HG03442 (cell line): ENCODE measurements around the gene PLEKHH1.

Experiments used
- ATAC-seq: cut with Tn5 transposase; IDR thresholded peaks from one replicate; pipeline ENCODE4 v1.9.1; 2021; ENCODE audit warnings: mild to moderate bottlenecking, moderate library complexity; ENCODE audit not compliant: unreplicated experiment

PLEKHH1 gene

DNA sequence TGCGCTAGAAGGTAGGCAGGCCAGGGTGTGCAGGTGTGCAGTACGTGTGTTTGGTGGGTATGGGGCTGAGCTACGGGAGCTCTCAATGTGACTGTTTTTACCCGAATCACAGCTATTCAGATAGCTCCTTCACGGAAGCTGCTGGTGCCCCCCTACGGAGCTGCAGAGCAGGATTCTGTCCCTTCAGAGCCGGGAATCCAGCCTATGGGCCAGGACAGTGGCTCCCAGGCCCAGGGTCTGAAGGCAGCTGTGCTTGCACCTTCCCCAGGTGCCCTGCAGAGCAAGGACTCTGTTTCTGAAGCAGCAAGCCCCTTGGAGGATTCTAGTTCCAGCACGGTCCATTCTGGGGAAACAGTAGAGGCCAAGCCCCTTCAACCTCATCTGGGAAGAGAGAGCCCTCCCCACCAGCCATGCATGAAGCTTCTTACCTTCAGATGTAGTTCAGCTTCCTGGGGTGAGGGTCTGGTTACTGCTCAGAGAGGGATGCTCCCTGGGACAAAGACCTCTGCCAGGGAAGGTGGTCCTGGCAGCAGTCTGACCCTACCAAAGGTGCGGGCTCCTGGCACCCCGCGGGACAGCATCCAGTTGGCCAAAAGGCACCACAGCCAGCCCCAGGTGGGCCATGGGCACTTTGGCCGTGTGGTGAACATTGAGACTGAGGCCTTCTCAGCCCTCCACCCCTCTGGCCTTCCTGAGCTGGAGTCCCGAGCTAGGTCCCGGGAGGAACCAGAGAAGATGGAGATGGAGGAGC, 29.1 kb downstream of the PLEKHH1 start:
- no peak for ATAC-seq

- no peak for ATAC-seq
These were observed 29.7 kb downstream of the PLEKHH1 start for GRCh38 chr14:67562776-67563150.

- no peak for ATAC-seq
These were observed 31.1 kb downstream of the PLEKHH1 start for GRCh38 chr14:67564236-67564635.

DNA sequence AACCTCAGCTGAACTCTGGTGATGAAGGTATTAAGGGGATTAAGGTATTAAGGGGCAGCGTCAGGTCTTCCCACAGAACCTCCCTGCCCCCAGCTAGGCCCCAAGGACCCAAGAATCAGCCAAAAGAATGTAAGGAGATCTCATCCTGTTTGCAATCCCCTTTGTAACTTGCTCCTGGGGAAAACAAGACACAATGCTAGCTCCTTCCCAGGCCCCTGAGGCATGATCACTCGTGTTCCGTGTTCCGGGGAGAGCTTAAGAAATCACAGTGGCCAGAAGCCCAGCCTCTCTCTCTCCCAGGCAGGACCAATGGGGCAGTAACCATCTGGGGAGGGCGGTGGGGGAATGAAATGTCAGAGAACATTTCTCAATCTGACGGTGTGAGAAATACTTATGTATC, 33.8 kb downstream of the PLEKHH1 start:
- ATAC-seq, result no peak

DNA sequence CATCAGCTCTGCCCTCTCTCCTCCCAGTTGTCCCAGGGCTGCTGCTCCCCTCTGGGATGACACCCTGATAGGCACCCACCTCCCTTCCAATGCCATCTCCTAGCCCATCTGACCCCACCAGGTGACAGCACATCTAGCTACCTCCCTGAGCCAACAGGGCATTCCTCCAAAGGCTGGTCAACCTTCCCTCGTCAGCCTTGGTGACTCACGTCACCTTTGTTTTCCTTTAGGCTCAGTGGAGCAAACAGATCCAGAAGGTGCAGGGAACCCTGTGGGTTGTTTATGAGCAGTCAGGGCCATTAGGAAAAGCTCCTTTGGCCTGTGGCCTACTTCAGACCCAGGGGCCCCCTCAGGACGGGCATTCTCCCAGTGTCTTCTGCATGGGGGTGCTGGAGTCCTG, 34.6 kb downstream of the PLEKHH1 start:
- ATAC-seq, result no peak

DNA sequence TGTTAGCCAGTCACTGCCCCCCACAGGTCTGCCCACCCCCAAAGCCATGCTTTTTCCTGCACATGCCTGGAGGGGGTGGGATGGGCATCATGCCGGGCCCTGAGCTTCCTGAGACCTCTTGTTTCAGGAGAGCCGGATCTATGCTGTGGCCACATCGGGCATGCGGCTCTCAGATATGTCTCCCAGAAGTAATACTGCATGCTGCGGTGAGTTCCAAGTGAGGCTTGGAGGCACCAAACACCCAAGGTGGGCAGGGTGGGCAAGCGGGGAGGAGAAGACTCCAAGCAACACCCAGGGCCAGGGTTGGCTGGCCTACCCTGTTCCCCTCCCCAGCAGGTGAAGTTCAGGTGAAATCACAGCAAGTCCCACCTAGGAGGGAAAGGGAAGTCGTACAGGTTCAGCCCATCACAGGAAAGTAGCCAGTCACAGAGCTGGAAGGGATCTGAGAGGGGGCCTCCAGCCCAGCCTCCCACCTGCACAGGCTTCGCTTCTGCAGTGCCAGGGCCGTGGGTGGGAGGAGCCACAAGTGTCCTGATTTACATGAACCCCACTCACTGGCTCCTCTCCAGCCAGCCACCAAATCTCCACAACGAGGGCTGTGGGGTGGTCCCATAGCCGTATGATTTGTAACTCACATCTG, 36.0 kb downstream of the PLEKHH1 start:
- no peak for ATAC-seq

GRCh38 chr14:67569651-67570290, 36.7 kb downstream of the PLEKHH1 start:
- no peak for ATAC-seq

DNA sequence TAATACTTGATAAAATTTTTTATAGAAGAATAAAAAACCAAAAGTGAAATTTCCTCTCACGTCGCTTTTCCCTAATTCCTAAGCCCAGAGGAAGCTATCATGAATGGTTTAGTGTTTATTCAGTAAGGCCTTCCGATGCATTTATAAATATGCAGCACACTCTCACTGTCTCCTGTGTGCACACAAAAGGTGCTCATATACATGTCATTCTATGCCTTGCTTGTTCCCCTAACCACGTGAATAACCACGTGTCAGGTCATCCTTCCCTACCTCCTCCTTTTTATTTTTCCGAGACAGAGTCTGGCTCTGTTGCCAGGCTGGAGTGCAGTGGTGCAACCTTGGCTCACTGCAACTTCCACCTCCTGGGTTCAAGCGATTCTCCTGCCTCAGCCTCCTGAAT, 37.4 kb downstream of the PLEKHH1 start:
- no peak for ATAC-seq

DNA sequence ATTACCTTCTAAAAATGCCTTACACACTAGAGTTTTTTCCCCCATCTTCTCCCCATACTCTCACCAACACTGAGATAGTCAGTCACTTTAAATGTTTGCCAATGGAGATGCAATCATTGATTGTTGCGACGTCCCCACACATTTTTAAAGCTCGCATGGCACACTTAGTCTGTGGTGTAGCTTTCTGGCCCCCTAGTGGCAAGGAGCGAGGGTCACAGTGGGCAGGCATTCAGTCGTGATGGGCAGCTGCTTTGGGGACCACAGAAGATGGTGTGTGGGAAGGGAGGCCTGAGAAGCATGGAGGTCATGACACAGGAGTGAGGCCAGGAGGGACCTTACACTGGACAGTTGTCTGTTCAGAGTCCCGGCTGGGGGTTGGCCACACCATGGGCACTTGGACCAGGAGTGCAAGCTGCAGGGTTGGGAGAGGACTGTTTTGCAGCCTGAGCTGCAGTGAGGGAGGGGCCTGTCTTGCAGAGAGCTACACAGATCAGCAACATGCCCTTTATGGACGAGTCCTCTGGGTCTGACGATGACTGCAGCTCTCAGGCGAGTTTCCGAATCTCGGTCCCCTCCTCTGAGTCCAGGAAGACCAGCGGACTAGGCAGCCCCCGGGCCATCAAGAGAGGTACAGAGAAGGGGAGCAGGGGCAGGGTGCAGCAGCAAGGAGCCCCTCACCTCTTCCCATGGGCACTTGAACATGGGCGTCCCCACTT, 38.3 kb downstream of the PLEKHH1 start:
- no peak for ATAC-seq

DNA sequence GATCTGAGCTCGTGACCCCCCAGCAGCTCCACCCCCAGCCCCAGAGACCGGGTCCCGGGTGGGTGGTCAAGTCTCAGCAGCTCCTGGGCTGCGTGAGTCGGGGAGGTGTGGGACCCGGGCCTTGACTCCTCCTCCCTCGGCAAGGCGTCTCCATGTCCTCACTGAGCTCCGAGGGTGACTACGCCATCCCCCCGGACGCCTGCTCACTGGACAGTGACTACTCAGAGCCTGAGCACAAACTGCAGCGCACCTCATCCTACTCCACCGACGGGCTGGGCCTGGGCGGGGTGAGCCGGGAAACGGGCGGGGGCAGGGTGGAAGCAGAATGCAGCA, 38.9 kb downstream of the PLEKHH1 start:
- no peak for ATAC-seq

DNA sequence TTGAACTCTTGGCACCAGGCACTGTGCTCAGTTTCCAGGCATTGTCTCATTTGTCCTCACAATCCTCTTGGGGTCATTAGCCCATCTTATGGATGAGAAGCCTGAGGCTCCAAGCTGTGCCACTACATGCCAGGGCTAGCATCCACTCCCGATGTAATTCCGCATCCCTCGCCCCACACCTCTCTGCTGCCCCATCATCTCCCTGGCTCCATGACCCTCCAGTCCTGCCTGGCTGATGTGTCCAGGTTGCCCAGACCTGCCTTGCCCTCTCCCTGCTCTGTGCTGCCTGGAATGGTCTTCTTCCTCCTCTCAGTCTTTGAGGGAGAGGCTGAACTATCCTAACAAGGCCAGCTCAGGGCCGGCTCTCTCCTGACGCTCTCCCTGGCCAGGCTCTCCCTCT, 39.5 kb downstream of the PLEKHH1 start:
- ATAC-seq, result no peak

DNA sequence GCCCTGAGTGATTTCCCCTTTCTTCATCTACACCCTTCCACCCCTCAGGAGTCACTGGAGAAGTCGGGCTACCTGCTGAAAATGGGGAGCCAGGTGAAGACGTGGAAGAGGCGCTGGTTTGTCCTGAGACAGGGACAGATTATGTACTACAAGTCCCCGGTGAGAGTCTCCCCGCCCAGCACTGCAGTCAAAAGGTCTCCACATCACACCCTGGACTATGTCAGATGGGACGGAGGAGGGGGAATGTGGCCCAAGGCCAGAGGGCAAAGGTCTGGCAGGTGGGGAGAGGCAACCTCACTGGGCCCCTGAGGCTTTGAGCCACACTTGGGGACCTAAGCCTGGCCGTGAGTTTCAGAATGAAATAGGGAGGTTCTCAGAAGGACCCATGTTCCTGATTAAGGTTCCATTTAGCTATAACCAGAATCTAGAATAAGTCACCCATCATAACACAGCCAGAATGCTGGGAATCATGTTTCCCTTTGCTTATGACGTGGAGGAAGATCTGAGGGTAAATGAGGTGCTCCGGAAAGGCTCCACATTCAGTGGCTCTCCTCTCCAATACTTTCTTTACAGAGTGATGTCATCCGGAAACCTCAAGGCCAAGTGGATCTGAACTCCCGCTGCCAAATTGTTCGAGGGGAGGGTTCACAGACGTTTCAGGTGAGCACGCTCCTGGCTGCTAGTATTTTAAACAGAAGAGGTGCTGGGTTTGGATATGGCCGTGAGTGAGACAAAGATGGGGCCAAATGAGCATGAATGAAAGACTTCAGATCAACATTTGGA, 40.3 kb downstream of the PLEKHH1 start:
- no peak for ATAC-seq

- ATAC-seq, result no peak
These were observed 41.1 kb downstream of the PLEKHH1 start for GRCh38 chr14:67574156-67574555.

DNA sequence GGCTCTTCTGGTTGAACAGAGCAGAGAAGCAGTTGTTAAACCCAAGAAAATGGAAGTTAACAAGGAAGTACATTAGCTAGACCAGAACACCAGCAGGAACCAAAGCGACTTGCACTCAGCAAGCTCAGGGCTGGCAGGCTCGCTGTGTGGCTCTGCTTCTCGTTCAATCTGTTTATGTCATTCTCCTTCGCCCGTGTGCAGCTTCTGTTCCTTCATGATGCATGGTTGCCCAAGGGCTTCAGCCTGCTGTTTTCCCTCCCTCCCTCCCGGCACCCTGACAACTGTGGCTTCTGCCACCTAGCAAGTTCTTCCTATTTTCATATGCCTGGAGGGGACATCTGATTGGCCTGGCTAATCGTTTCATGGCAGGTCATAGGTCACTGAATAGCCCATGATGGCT, 41.7 kb downstream of the PLEKHH1 start:
- ATAC-seq, result no peak

DNA sequence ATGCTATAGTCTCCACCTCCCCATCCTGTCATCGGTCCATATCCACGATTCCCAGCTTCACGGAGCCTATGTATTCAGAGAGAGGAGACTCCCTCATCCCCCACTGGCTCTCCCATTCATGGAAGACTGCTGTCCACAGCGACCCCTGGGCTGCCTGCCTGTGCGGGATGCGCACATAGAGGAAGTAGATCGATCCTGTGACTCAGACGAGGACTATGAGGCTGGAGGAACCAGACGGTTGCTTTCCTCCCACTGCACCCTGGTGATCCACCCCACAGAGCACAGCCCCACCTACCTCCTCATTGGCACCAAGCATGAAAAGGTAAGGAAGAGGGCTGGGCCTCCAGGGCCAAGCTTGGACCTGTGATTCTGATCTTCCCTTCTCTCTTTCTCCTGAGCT, 42.6 kb downstream of the PLEKHH1 start:
- no peak for ATAC-seq

- no peak for ATAC-seq
These were observed 43.3 kb downstream of the PLEKHH1 start for GRCh38 chr14:67576216-67576955.

- ATAC-seq, result no peak
These were observed 44.2 kb downstream of the PLEKHH1 start for GRCh38 chr14:67577181-67577808.

DNA sequence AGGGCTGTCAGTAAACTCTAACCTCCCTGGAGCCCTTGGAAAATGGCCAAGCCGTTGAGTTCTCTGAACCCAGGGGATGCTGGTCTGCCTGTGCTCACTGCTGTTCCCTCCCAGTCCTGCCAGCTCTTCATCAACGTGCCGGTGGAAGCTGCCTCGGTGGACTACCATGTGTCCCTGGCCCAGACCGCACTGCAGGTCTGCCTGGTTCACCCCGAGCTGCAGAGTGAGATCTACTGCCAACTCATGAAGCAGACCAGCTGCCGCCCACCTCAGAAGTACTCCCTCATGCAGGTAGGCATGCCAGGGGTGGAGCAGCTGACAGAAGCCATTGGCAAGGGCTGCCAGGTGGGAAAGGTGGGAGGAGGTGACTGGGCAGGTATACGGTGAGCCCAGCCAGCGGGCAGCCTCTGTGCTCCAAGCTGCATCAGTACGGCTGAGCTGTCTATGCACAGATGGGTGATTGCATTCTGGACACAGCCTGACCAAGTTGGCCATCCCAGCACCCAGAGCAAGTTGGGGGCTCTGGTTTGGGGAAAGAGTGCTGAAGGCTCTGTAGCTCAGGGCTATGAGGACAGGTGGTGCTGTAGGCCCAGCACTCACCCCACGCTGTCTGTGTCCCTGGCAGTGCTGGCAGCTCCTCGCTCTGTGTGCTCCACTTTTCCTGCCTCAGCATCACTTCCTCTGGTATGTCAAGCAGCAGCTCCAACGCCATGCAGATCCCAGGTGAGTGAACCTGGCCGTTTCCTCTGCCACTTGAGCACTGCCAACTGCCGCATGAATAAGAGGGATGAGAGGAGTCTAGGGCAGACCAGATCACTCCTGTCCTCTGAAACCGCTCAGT, 45.0 kb downstream of the PLEKHH1 start:
- no peak for ATAC-seq

- ATAC-seq, result no peak
These were observed 46.0 kb downstream of the PLEKHH1 start for GRCh38 chr14:67579040-67579439.
